ENCODE measurements around the gene KLK4.
"Not testable (repeated sequence)": the region's sequence is repeated elsewhere in the genome, so short reads cannot be mapped to it uniquely, and the experiment has no call there.

Gene KLK4

DNA sequence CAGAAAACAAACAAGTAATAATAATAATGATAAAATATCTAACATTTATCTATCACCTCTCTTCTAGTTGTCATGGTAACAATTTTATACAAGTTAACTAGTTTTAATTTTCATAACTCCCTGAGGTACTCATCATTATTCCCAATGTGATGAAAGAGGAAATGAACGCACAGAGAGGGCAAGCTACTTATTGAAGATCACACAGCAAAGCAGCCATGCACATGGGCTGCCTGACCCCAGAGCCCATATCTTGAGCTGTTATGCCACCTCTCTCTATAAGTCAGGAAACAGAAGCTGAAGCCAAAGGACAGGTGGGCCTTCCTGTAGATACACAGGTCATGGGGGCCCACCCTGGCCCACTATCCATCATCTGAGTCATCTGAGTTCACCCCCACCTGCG, 4.9 kb upstream of the KLK4 start:
- in situ Hi-C loops (cut with MboI; ENCODE audit: low sequenced_read_pairs), result no loop called here

- in situ Hi-C loops (cut with MboI; ENCODE audit: low sequenced_read_pairs), result no loop called here
Observed at GRCh38 chr19:50912727-50913716, 1.8 kb upstream of the KLK4 start.

DNA sequence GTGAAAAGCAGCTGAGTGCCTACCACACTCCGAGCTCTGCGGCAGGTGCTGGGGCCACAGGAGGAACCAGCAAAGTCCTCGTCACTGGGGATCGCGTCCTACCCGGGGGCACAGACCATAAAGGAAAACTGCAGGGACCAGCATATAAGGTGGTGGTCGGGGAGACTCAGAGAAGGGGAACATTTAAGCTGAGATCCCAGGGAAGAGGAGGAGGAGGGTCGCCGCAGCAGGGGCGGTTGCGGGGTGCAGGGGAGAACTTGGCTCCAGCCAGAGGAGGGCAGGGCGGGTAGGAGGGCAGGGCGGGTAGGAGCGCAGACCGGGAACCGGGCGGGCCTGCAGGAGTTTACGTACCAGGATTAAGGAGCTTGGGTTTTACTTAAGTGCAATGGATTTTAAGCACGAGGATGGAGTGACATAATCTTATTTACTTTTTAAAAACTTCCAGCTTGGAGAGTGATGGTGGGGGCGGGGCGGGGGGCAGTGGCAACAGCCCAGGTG, 956 bp upstream of the KLK4 start:
- in situ Hi-C loops (cut with MboI; ENCODE audit: low sequenced_read_pairs), result no loop called here

- in situ Hi-C loops (cut with MboI; ENCODE audit: low sequenced_read_pairs), result no loop called here
Observed at GRCh38 chr19:50910722-50911121, 473 bp downstream of the KLK4 start.

GRCh38 chr19:50909240-50910070, 1.7 kb downstream of the KLK4 start:
- in situ Hi-C loops (cut with MboI; ENCODE audit: low sequenced_read_pairs), result no loop called here

DNA sequence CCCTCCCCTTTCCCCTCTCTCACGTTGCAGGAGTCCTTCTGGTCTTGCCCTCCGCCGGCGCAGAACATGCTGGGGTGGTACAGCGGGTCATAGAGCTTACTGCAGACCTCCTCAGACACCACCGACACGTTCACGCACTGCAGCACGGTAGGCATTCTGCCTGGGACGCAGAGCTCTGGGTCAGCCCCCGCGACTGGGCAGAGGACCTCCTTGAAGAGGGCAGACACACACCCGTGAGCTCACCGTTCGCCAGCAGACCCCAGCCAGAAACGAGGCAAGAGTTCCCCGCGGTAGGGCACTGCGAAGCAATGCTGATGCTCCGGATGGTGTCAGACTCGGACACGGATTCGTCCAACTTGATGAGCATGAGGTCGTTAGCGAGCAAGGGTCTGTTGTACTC, 2.9 kb downstream of the KLK4 start:
- in situ Hi-C loops (cut with MboI; ENCODE audit: low sequenced_read_pairs), result no loop called here

GRCh38 chr19:50906217-50906616, 5.0 kb downstream of the KLK4 start:
- in situ Hi-C loops (cut with MboI; ENCODE audit: low sequenced_read_pairs), result no loop called here

GRCh38 chr19:50902640-50903039, 8.6 kb downstream of the KLK4 start:
- in situ Hi-C loops (cut with MboI; ENCODE audit: low sequenced_read_pairs), result no loop called here

DNA sequence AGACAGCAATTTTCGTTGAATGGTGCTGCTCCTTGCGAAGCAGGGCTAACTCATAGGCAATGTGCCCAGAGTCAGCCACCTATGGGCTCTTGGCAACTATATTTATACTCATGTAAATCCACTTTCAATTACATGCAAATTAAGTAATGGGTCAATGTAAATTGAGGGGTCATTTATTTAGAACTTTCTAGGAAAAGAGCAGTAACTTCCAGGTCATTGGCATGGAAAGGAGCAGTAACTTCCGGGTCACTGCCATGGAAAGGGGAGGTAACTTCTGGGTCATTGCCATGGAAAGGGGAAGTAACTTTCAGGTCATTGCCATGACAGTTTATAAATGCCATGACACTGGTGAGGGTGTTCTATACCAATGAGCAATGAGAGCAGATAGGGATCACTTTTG, 11.6 kb downstream of the KLK4 start:
- in situ Hi-C loops (cut with MboI; ENCODE audit: low sequenced_read_pairs), result no loop called here

- in situ Hi-C loops (cut with MboI; ENCODE audit: low sequenced_read_pairs), result no loop called here
Observed at GRCh38 chr19:50898018-50898417, 13.2 kb downstream of the KLK4 start.

DNA sequence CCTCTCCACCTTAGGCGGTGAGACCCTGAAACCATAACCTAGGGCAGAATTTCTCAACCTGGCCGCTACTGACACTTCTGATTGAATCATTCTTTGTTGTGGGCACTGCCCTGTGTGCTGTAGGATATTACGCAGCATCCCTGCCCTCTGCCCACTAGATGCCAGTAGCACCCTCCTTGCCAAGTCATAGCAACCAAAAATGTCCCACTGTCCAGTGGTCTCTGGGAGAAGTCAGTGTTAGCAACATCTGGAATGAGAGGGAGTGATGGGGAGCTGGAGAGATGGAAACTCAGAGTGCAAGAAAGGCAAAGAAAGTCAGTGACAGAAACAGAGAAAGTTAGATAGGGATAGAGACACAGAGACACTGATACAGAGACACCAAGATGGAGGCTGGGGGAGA, 13.6 kb downstream of the KLK4 start:
- in situ Hi-C loops (cut with MboI; ENCODE audit: low sequenced_read_pairs), result no loop called here

DNA sequence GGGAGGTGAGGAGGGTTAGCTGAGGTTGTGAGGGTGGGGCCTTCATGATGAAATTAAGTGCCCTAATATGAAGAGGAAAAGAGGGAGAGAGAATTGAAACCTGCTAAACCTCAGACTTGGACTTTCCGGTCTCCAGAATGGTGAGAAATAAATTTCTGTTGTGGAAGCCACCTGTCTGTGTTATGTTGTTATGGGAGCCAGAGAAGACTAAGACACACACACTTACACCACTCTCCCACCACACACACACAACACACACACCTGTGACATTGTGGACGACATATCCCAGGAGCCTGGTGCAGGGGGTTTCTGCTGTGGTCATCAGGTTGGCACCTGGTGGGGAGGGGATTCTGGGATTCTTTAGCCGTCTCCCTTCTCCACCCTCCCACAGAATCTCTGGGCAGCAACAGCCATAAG, 14.0 kb downstream of the KLK4 start:
- in situ Hi-C loops (cut with MboI; ENCODE audit: low sequenced_read_pairs), result no loop called here

GRCh38 chr19:50896591-50897190, 14.5 kb downstream of the KLK4 start:
- in situ Hi-C loops (cut with MboI; ENCODE audit: low sequenced_read_pairs), result no loop called here

DNA sequence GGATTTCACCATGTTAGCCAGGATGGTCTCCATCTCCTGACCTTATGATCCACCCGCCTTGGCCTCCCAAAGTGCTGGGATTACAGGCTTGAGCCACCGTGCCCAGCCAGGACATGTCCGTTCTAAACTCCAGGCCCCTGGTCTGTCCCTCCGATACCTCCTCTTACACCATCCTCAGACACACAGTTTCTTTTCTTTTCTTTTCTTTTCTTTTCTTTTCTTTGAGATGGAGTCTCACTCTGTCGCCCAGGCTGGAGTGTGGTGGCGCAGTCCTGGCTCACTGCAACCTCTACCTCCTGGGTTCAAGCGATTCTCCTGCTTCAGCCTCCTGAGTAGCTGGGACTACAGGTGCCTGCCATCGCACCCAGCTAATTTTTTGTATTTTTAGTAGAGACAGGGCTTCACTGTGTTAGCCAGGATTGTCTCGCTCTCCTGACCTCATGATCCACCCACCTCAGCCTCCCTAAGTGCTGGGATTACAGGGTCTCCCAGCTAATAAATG, 15.1 kb downstream of the KLK4 start:
- in situ Hi-C loops (cut with MboI; ENCODE audit: low sequenced_read_pairs), result not testable (repeated sequence)

DNA sequence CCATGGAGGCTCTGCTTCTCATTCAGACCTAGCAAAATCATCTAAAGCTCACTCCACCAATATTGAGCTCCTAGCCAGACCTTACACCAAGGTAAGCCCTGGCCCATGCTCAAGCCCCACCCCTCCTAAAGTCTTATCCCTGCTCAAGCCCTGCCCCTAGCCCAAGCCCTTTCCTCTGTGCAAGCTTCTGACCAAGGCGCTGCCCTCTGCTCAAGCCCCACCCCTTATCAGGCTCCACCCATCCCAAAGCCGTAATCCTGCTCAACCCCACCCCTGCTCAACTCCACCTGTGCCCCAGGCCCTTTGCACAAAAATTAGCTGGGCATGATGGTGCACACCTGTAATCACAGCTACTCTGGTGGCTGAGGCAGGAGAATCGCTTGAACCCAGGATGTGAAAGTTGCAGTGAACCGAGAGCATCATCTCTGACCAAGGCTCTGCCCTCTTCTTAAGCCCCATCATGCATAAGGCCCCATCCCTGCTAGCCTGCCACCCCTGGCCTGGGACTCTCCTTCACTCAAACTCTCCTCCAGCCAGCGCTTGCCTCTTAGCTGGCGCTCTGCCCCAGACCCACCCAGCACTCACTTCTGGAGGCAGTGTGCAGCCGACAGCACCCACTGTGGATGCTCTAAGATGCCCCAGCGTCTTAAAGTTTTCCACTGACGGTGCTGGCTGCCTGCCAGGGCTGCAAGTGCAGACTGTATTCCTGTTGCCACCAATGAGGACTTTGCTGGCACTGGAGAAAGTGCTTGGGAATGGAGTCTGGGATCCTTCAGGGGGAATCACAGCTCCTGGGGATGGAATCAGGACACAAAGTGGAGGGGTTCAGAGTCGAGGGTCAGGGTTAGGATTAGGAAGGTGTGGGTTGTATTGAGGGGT, 16.5 kb downstream of the KLK4 start:
- in situ Hi-C loops (cut with MboI; ENCODE audit: low sequenced_read_pairs), result no loop called here

DNA sequence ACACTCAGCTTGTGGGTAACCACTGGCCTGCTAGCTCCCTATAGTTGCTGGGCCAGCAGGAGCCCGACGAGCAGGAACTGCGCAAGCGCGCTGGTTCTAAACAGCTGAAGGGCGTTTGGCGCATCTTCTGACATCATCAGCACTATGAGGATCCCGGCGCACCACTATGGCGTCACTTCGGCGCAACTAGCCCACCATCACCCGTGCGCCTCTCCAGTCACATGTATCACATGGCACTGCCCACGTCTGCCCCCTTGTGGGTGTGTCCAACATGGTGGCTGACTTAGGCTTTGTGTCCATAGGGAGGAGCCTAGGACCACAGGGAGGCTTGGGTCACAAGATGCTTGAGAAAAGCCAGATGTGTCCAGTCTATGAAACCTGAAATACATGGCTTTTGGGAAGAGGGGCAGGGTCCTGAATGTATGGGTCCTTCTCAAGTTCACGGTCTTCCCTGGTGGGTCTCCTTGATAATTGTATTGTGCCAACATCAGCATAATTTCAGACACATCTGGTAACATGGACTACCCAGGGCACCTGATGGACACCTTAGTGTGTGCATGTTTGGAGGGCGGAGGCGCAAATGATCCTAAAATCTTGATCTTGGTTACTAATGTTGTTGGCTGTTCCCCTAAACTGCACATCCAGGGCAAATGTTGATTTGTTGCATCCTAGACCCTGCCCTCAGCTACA, 18.0 kb downstream of the KLK4 start:
- in situ Hi-C loops (cut with MboI; ENCODE audit: low sequenced_read_pairs), result no loop called here

DNA sequence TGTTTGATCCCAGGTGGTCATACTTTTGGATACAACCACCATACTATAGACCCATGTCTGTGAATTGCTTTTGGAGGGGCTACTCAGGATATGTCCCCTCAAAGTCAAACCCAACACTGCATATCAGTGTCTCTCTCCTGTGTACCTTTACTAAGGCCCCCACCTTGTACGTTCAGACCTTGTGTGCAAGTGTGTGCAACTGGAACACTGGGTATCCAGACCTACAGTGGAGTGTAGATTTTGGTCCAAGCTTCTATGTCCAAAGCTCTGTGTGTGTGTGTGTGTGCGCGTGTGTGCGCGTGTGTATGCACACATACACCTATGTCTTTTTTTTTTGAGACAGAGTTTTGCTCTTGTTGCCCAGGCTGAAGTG, 20.0 kb downstream of the KLK4 start:
- in situ Hi-C loops (cut with MboI; ENCODE audit: low sequenced_read_pairs), result no loop called here

DNA sequence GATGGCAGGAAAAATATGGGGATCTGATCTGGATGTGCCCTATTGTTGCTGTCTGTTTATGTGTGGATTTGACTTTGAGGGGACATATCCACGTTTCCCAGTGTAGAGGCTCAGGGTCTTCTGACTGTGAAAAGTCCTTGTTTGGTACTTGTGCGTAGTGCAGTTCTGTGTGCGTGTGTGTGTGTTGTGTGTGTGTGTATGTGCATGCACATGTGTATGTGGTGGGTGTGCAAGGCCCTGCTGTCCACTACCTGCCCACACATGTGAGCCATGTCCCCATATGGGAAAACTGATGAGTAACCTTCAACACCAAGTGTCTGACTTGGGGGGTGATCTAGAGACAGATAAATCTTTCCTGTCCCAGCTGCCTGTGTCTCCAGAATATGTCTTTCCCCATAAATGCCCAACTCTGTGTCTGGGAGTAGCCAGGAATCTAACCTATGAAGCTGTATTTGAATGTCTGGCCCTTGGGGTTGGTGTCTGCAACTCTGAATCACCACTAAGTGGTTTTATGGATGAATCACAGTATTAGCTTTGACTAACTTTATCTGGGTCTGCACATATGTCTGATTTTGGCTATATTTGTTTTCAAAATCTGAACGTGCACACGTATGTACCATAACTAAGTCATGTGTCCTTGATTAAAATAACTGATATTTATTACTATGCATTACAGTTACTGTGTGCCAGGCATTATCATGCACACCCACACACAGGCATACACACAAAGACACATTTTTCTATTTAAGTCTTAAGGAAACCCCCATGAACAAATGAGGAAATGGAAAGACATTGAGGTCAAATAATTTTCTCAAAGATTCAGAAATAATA, 20.6 kb downstream of the KLK4 start:
- in situ Hi-C loops (cut with MboI; ENCODE audit: low sequenced_read_pairs), result no loop called here

DNA sequence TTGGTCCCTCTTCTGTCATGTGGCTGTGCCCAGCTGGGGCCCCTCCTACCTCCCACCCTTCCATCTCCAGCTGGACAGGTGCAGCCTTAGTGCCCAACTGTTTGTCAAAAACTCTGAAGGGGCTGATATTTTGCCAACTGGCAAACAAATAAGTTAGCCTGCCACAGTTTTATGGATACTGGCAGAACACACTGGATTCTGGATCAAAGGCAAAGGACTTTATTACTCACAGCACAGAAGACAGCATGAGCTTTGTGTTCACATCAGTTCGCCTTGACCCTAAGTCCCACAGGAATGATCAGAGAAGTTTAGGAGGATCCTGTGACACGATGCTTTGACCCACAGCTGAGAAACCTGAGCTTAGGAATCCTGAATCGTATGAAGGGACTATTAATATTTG, 21.6 kb downstream of the KLK4 start:
- in situ Hi-C loops (cut with MboI; ENCODE audit: low sequenced_read_pairs), result no loop called here

Data from hTERT RPE-1 (cell line).